GM03348 (cell line): ENCODE data around the gene KCNK5.

Source experiments
- DNase-seq: peaks from one replicate; pipeline ENCODE4 v3.0.0; 2012; ENCODE audit warnings: low spot score

Gene KCNK5

GRCh38 chr6:39171489-39172376, 57.5 kb downstream of the KCNK5 start:
- no peak for DNase-seq

- no peak for DNase-seq
These were observed 58.4 kb downstream of the KCNK5 start for GRCh38 chr6:39170860-39171259.

- no peak for DNase-seq
These were observed 58.9 kb downstream of the KCNK5 start for GRCh38 chr6:39170389-39170788.

- DNase-seq, result no peak
These were observed 59.6 kb downstream of the KCNK5 start for GRCh38 chr6:39169448-39170344.

- DNase-seq, result no peak
These were observed 61.2 kb downstream of the KCNK5 start for GRCh38 chr6:39167866-39168625.

- DNase-seq, result no peak
These were observed 62.0 kb downstream of the KCNK5 start for GRCh38 chr6:39167321-39167720.

- DNase-seq, result no peak
These were observed 62.4 kb downstream of the KCNK5 start for GRCh38 chr6:39166912-39167290.

- DNase-seq, result peak; percentile 82
These were observed 62.9 kb downstream of the KCNK5 start for GRCh38 chr6:39166189-39166911.

GRCh38 chr6:39157511-39157910, 71.8 kb downstream of the KCNK5 start:
- DNase-seq, result no peak

- no peak for DNase-seq
These were observed 72.5 kb downstream of the KCNK5 start for GRCh38 chr6:39156801-39157200.

GRCh38 chr6:39154705-39155104, 74.6 kb downstream of the KCNK5 start:
- DNase-seq, result no peak

GRCh38 chr6:39153766-39154397, 75.4 kb downstream of the KCNK5 start:
- no peak for DNase-seq

- DNase-seq, result no peak
These were observed 77.0 kb downstream of the KCNK5 start for GRCh38 chr6:39152262-39152661.

- no peak for DNase-seq
These were observed 78.1 kb downstream of the KCNK5 start for GRCh38 chr6:39151211-39151610.

- no peak for DNase-seq
These were observed 84.6 kb downstream of the KCNK5 start for GRCh38 chr6:39144481-39145173.

- DNase-seq, result no peak
These were observed 85.9 kb downstream of the KCNK5 start for GRCh38 chr6:39143238-39143930.

GRCh38 chr6:39140556-39141167, 88.6 kb downstream of the KCNK5 start:
- DNase-seq, result no peak
